ENCODE results near the gene NEU2. TPM values are rescaled to one million over a fixed set of nuclear protein-coding genes. Genes with fewer than 3 reads are reported as not detected.

NEU2 gene
- total RNA-seq, 2 experiments from 2014 or later = not detected

DNA sequence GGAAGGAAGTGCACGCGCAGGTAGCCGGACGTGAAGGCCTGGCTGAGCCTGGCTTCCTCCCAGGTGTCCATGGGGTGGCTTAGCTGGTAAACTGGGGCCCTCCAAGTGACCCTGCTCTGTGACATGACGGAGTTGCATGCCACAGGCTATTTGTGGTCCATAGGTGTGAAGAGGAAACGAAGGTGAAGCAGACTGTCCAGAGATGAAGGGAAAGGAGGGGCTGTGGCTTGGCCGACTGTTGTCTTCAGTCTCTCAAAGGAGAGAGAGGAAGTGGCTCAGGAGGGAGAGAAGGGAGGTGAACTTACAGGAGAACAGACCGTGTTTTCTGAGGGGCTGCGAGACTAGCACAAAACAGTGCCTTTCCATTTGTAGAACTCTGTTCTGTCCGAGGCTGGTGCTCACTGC is 47.0 kb downstream of the NEU2 start:
- CTCF ChIA-PET = interaction anchor here (1.4 to 5.3 kb wide), 5 partner anchors 19 to 173 kb away, joined by 4 to 32 read pairs (median 8); partner anchors contain the start of genes ATG16L1 and INPP5D
- intact Hi-C loops (cut with micrococcal nuclease) = no loop called here
- peaks cover 64% of the 10 kb centered on the region for H3K4me1 Mint-ChIP-seq (ENCODE audit: low read depth)
- H3K9me3 Mint-ChIP-seq = no peaks in the 10 kb centered on the region
- ATAC-seq = peak; percentile 4
- H3K27ac Mint-ChIP-seq = peak overlapping the region; percentile 83
- POLR2A ChIA-PET = interaction anchor here (0.6 to 10.3 kb wide), 8 partner anchors 9 to 138 kb away, joined by 3 to 119 read pairs (median 4); partner anchors contain the start of gene INPP5D
- H3K27me3 Mint-ChIP-seq = no peaks in the 10 kb centered on the region
- no peak for TF ChIP-seq CTCF (IDR thresholded peaks at IDR 0.05)
- H3K36me3 Mint-ChIP-seq (ENCODE audit: low read depth) = peaks cover 42% of the 10 kb centered on the region
- peak; percentile 52 for DNase-seq
- H3K4me3 Mint-ChIP-seq = peak overlapping the region; percentile 30

GRCh38 chr2:233079953-233080835 is 47.7 kb downstream of the NEU2 start:
- intact Hi-C loops (cut with micrococcal nuclease) = loop anchor here (5.0 kb wide), 1 partner anchor 162 kb away; no protein-coding TSS in a partner anchor
- ChIA-PET CTCF (interaction anchor here (1.0 to 5.3 kb wide), 6 partner anchors 20 to 172 kb away, joined by 4 to 32 read pairs (median 7); partner anchors contain the start of genes ATG16L1 and INPP5D), POLR2A (interaction anchor here (0.6 to 10.3 kb wide), 8 partner anchors 9 to 50 kb away, joined by 3 to 119 read pairs (median 6); partner anchors contain the start of gene INPP5D)
- Mint-ChIP-seq H3K27ac (peak overlapping the region; percentile 85), H3K4me1 (ENCODE audit: low read depth) (peaks cover 69% of the 10 kb centered on the region), H3K36me3 (ENCODE audit: low read depth) (peaks cover 45% of the 10 kb centered on the region), H3K9me3 (no peaks in the 10 kb centered on the region), H3K4me3 (peak overlapping the region; percentile 17), H3K27me3 (no peaks in the 10 kb centered on the region)
- no peak for TF ChIP-seq CTCF (IDR thresholded peaks at IDR 0.05)
- DNase-seq (peak; percentile 30), ATAC-seq (no peak)

- intact Hi-C loops (cut with micrococcal nuclease) = loop anchor here (5.0 kb wide), 1 partner anchor 161 kb away; no protein-coding TSS in a partner anchor
- H3K36me3 Mint-ChIP-seq (ENCODE audit: low read depth) = peaks cover 49% of the 10 kb centered on the region
Observed at GRCh38 chr2:233080836-233081229, 48.4 kb downstream of the NEU2 start.

DNA sequence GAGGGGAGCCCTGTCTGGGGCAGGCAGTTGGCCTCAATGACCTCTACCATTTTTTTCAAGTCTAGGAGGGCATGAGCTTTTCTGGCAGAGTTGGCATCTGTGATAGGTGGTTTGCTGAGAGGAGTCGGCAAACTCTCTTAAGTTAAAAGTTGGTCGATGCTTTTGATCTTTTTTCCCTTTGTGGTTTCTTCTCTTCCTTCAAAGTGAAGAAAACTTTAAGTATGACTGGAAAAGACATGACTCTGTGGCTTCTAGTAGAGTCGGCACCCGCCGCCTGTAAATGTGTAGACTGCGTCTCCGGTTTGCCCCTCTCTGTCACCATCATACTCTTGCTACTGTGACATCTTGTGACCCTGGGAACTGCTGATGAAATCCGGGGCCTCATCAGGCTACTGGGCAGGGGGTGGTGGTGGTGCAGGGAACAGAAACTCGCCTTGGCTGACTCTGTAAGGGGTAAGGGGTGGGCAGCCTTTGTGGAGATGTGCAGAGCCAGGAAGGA is 48.8 kb downstream of the NEU2 start:
- Mint-ChIP-seq H3K27ac (peak overlapping the region; percentile 85), H3K4me3 (peak overlapping the region; percentile 32), H3K9me3 (no peaks in the 10 kb centered on the region), H3K36me3 (ENCODE audit: low read depth) (peaks cover 49% of the 10 kb centered on the region), H3K27me3 (no peaks in the 10 kb centered on the region), H3K4me1 (ENCODE audit: low read depth) (peaks cover 78% of the 10 kb centered on the region)
- intact Hi-C loops (cut with micrococcal nuclease) = loop anchor here (5.0 kb wide), 1 partner anchor 161 kb away; no protein-coding TSS in a partner anchor
- no peak for TF ChIP-seq CTCF (IDR thresholded peaks at IDR 0.05)
- ATAC-seq (peak; percentile 72), DNase-seq (peak; percentile 85)
- ChIA-PET POLR2A (interaction anchor here (0.6 to 10.3 kb wide), 7 partner anchors 10 to 170 kb away, joined by 3 to 119 read pairs (median 6); partner anchors contain the start of genes ATG16L1 and INPP5D), CTCF (interaction anchor here (1.0 to 5.3 kb wide), 4 partner anchors 17 to 28 kb away, joined by 5 to 32 read pairs (median 6); no protein-coding TSS in a partner anchor)

More at GRCh38 chr2:233080836-233081229, 48.4 kb downstream of the NEU2 start:
- DNase-seq (no peak), ATAC-seq (peak; percentile 1)
- no peaks in the 10 kb centered on the region for H3K9me3 Mint-ChIP-seq
- peak overlapping the region; percentile 85 for H3K27ac Mint-ChIP-seq
- peaks cover 75% of the 10 kb centered on the region for H3K4me1 Mint-ChIP-seq (ENCODE audit: low read depth)
- peak overlapping the region; percentile 32 for H3K4me3 Mint-ChIP-seq
- CTCF ChIA-PET = interaction anchor here (1.0 to 5.3 kb wide), 5 partner anchors 18 to 28 kb away, joined by 5 to 32 read pairs (median 6); partner anchors contain the start of gene INPP5D
- H3K27me3 Mint-ChIP-seq = no peaks in the 10 kb centered on the region
- no peak for TF ChIP-seq CTCF (IDR thresholded peaks at IDR 0.05)
- POLR2A ChIA-PET = interaction anchor here (0.6 to 10.3 kb wide), 6 partner anchors 10 to 49 kb away, joined by 3 to 119 read pairs (median 6); partner anchors contain the start of gene INPP5D

All from activated CD8-positive, alpha-beta T cell treated with anti-CD3 and anti-CD28 coated beads for 36 hours (primary cell).